ENCODE results near the gene APOC3.
"Not testable (repeated sequence)": the region's sequence is repeated elsewhere in the genome, so short reads cannot be mapped to it uniquely, and the experiment has no call there.

Gene APOC3

DNA sequence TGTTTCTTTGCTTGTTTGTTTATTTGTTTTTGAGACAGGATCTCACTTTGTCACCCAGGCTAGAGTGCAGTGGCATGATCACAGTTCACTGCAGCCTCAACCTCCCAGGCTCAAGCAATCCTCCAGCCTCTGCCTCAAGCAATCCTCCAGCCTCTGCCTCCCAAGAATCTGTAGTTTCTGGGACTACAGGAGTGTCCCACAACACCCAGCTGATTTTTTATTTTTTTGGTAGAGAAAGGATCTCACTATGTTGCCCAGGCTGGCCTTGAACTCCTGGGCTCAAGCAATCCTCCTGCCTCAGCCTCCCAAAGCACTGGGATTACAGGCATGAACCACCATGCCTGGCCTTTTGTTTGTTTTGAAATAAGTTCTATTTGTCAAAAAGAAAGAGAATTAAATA lies 28.0 kb upstream of the APOC3 start:
- in situ Hi-C loops (cut with HindIII; ENCODE audit: low sequenced_read_pairs), result not testable (repeated sequence)

DNA sequence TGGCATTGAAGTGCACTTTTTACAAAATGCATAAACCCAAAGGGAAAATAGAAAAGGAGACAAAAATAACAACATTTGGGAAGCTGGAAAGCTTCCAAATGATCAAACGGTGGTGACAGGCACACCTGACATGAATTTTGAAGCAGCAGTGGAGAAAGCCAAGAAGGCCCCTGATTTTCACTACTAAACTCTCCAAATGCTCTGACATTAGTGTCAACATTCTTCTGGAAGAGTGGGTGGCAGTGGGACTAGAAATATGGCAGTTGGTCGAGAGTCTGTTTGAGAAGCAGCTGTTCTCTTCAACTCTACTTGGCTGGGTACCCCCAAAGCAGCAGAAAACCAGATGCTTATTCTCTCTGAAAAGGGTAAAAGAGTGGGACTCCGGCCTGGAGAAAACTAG lies 25.7 kb upstream of the APOC3 start:
- in situ Hi-C loops (cut with HindIII; ENCODE audit: low sequenced_read_pairs), result no loop called here

DNA sequence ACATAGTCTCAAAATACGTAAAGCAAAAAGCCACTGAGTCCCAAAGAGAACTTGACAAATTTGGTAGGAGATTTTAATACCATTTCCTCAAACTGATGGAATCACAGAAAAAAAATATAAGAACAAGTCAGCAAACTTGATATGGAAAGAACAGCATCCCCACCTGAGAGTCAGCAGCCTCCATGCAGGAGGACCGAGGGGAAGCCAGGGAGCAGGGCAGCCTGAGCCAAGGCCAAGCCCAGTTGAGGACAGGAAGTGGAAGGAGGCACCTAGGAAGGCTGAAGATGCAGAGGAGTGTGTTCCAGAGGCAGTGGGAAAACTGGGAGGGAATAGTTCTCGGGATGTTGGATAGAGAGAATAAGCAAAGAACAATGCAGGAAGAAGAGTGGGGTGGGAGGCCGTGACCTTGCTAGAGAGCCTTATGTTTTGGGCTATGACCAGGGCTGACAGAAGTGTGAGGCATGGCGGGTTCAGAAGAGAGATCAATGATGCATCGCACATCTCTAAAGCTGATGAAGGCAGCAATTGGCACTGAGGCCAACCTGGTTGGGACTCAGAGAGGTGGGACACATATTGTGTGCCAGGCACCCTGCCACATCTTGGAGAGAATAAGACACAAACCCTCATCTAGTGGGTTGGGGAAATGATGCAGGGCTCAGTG lies 22.0 kb upstream of the APOC3 start:
- in situ Hi-C loops (cut with HindIII; ENCODE audit: low sequenced_read_pairs), result no loop called here

DNA sequence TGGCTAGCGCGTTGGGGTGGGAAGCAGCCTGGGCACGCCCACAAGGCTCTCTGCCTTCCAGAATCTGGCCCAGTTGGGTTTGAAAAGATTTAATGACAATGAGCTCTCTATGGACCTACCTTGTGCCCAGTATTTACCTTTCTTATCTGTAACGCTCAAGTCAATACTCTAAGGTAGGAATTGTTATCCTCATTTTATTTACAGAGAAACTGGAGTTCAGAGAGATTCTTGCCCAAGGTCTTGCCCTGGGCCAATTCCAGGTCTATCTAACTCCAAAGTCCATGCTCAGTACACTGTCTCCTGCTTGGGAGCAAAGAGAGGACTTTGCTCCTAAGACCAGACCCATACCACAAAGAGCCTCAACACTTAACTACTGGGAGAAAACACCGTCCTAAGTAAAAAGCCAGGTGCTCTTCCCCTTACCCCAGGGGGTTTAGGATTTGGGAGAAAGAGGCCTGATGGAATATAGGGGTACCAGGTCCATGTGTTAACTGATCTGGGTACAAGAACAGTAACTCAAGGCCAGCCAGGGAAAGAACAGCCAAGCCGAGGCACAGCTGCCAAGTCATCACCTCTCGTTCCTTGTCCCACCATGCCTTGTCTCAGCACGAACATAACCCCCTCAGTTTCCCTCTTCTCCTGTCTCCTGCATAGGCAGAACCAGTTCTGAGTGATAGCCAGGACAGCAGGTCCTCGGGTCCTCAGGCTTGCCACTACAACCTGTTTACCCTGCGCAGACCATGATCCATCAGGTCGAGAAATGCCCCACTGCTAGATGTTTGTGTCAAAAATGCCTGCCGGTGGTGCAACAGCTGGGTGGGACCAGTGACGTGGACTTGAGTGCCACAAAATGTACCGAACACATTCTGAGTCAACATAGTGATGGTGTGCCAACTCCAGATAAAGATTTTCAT lies 21.2 kb upstream of the APOC3 start:
- in situ Hi-C loops (cut with HindIII; ENCODE audit: low sequenced_read_pairs), result no loop called here

DNA sequence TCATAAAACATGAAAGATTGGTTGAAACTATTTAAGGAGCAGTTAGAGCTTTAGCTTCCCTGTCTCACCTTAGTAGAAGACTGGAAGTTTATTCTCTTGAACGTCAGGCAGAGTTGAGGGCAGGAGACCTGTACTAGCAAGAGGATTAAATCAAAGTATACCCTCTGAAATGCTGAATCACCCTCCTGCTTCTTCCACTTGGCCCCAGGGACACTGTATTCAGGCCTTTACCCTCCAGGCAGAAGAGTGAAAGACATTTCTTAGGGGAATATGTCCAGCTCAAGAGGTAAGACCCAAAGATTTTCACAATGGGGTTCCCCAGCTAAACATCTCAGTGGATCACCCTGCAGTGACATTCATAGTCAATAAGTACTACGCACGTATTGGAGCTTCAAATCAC lies 18.5 kb upstream of the APOC3 start:
- in situ Hi-C loops (cut with HindIII; ENCODE audit: low sequenced_read_pairs), result no loop called here

DNA sequence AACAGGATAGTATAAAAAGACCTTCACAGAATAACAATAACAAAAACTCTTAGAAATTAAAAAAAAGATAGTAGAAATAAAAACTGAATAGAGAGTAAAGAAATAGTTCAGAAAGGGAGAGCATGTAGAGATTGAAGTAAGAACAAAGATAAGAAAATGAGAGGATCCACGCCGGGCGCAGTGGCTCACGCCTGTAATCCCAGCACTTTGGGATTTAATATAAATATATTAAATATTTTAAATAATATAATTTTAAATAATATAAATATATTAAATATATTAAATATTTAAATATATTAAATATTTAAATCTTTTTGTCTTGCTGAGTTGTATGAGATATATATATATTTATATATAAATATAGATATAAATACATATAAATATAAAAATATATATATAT lies 17.6 kb upstream of the APOC3 start:
- in situ Hi-C loops (cut with HindIII; ENCODE audit: low sequenced_read_pairs), result no loop called here

DNA sequence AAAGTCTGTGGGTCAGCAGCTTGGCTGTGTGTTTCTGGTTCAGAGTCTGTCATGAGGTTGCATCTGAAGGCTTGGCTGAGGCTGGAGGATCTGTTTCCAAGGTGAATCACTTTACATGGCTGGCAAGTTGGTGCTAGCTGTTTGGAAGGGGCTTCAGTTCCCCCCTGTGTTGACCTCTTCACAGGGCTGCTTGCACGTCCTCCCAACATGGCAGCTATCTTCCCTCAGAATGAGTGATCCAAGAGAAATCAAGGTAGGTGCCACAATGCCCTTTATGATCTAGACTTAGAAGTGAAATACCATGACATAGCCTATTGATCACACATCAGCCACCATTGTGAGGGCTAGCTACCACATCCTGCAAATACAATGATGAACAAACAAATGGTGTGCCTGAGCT lies 16.5 kb upstream of the APOC3 start:
- in situ Hi-C loops (cut with HindIII; ENCODE audit: low sequenced_read_pairs), result no loop called here

DNA sequence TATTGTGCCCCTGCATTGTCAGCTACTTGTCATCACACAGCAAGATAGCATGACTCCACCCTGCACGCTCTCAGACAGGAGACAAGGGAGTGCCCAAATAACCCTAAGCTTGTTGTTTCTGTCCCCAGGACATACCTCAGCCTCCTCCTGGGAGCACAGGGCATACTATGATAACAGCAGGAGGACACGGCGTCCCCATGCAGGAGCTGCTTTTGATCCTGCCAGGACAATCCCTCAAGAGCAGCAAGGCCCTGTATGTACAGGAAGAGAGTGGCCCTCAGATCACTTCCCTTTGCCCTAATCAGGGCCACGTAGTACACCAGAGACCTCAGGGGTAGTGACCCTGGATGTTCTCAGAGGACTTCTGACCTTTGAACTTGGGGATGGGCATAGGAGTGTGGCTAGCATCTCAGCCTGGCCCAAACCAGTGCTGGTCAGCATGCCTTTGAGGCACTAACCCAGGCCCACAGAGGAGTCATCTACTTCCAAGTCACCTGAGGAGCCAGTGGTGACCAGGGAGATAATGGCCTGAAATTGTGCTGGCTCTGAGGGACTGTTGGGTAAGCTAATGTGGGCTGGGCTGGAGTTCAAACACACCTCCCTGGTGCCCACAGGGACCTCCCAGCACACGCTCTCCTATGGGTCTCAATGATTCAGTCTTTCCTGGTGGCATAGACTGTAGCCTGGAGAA lies 15.8 kb upstream of the APOC3 start:
- in situ Hi-C loops (cut with HindIII; ENCODE audit: low sequenced_read_pairs), result no loop called here

DNA sequence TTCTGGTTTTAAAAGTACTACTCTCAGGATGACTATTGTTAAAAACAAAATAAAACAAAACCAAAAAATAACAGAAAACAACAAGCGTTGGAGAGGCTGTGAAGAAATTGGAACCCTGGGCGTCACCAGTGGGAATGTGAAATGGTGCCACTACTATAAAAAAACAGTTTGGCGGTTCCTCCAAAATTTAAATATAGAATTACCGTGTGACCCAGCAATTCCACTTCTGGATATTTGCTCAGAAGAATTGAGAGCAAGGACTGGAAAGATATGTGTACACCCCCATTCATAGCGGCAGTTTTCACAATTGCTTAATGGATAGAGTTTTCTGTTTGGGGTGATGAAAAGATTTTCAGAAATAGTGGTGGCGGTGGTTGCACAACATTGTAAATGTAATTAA lies 15.2 kb upstream of the APOC3 start:
- in situ Hi-C loops (cut with HindIII; ENCODE audit: low sequenced_read_pairs), result no loop called here

DNA sequence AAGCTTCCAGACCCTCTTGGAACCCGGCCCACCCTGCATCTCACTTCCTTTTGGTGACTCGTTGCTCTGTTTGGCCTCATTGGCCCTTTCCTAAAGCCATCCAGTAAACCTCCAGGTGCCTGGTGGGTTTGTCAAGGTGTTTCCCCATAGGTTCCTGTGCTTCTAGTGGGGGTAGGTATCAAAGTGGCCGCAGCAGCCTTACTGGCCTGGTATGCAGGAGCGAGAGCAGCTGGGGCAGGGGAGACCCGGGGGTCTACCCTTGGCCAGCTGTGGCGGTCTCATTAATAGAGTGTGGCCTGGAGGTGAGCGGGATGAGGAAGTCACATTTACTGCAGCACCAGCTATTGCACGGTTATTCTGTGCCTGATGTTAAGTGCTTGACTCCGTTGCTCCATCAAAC lies 10.7 kb upstream of the APOC3 start:
- in situ Hi-C loops (cut with HindIII; ENCODE audit: low sequenced_read_pairs), result no loop called here

DNA sequence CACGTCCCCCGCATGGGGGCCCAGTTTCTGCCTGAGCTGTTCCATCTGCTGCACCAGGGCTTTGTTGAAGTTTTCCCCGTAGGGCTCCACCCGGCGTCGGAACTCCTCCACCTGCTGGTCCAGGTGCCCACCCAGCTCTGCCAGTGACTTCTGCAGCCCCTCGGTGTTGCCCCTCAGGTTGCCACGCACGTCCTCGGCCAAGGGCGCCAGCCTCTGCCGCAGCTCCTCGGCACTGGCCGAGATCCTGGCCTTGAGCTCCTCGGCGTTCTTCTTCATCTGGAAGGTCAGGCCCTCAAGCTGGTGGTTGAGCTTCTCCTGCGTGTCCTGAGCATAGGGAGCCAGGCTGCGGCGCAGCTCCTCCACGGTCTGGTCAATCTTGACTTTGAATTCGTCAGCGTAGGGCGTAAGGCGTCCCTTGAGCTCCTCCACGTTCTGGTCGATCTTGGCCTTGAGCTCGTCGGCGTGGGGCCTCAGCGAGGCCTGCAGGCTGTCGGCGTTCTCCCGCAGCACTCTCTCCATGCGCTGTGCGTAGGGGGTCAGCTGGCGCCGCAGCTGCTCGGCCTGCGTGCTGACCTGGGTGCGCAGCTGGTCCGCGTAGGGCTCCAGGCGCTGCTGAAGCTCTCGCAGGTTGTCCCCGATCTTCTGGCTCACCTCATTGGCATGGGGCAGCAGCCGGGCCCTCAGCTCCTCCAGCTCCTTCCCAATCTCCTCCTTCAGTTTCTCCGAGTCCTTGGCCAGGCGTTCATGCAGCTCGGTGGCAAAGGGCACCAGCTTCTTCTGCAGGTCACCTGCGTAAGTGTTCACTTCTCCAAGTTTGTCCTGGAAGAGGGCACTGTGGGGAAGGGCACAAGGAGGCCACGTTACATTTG lies 8.4 kb upstream of the APOC3 start:
- in situ Hi-C loops (cut with HindIII; ENCODE audit: low sequenced_read_pairs), result no loop called here

DNA sequence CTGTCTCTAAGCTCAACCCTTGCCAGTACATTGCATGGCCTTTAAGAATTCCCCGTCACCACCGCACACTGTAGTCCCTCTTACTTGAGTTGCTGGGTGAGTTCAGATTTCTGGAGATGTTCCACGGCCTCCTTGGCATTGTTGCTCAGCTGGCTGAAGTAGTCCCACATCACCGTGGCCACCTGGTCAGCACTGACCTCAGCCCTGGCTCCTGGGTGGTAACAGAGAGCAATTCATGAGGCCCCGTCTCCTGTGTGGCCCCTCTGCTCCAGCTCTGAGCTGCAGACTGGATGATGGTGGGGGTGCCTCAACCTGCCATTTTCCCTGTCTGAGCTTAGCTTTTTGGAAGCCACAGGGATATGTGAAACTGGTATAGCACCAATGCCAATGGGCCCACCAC lies 7.1 kb upstream of the APOC3 start:
- in situ Hi-C loops (cut with HindIII; ENCODE audit: low sequenced_read_pairs), result no loop called here

DNA sequence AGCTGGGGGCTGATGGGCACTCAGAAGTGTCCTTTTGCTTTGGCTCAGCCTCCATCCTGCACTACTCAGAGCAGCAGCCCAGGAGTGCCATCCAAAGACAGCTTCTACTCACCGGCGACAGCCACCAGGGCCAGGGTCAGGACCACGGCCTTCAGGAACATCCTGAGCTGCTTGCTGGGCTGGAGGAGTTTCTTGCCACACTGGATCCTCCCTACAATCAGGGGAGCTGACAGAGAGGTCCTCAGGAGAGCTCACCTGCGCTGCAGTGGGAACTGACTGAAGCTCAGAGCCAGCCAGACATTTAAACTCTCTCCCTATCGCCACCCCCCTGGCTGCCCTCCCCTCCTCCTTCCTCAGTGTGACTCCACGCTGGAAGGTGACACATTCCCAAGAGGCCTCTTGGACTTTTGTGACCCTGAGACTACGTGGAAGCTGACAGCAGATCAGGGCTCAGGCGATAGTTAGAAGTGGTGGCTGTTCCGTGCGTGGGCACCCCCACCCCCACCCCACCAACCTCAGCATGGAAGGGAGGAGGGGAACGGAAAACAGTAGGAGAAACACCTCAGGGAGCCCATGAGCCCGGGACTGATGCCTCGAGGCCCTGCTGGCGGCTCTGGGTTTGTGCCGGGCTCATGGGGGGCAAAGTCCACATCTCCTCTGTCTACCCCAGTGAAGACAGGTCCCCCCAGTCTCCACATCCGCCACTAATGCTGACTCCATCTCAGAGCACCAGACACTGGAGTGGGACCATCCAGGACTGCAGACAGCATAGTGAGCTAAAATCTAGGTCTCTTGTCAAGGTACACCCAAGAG lies 6.5 kb upstream of the APOC3 start, which contains the start of gene APOA4:
Gene APOA4 (minus strand): TSS at position 274 of the 813 bp plus-strand sequence. CDS start 113 bp downstream, at position 161.
- in situ Hi-C loops (cut with HindIII; ENCODE audit: low sequenced_read_pairs), result no loop called here

DNA sequence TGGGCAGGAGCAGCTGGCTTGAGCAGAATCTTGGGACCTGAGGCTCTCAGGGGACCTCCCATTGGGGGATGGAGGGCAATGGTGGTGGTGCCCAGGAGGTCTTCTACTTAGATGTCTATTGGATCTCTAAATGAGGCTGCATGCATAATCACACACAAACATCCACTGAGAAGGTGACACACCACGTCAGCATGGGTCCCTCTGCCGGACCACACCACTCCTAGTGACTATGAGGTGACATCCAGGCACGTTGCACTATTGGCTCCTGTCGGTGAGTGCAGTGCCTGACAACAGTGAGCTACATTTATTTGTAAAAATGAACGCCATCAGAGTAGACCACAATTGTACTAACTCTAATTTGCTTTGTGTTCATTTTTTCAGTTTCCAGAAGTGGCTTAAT lies 4.3 kb upstream of the APOC3 start:
- in situ Hi-C loops (cut with HindIII; ENCODE audit: low sequenced_read_pairs), result no loop called here

DNA sequence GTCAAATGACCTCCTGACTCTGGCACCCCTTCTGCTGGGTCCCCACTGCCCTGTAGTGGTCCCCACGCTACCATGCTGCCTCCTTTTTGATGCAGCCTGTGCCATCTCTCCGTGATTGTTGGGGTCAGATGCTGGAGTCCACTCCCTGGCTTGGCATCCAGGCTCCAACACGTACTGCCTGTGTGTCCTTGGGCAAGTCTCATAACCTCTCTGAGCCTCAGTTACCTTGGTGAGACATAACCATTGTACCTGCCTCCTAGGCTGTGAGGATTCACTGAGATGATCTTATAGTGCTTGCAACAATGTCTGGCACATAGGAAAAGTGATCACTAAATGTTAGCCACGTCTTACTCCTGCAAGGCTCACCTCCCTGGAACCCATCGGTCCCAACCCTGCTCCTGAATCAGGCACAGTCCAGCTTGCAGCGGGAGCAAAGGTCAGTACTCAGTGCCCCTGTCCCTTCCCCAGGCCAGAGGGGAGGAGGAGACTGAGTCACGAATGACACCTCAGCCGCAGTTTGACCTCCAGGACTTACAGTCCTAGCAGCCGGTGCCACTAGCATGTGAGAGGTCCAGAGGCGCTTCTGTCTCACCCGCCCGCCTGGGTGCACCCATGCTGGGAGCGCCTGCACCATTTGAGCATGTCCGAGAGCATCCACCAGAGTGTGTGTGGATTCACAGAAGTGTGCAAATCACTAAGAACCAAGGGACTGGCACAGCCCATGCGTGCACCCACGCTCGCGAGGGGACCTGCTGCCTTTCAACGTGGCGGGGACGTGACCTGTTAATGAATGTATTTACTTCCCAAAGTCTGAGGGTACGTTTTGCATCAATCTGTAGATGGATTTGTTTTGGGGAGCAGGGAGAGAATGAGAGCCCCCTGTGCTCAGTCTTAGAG lies 3.6 kb upstream of the APOC3 start:
- in situ Hi-C loops (cut with HindIII; ENCODE audit: low sequenced_read_pairs), result no loop called here

DNA sequence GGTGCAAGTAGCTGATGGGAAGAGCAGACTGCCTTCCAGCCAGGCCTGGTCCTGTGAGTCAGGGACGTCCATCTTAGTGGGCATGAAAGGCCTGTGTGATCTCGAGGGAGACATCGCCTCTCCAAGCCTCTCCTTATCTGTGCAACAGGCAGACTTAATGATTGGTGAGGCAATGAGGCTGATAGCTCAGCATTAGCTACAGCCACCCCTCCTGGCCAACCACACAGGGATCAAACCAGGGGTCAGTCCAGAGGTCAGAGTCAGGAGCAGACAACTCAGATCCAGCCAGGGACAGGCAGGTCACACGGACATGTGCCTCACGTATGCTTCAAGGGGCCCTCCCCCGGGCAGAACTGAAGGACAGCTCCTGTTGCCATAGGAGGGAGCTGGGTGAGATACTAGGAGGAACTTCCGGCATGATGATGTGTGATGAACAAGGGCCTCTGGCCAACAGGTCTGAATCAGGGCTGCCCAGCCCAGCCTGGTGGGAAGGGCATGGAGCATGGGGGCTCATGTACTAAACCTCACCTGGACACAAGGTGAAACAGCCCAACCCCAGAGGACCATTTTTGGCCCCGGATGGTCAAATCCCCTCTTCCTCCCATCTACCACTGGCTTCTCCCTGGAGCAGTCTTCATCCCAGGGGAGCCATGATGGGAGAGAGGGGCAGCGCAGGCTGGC lies 2.8 kb upstream of the APOC3 start:
- in situ Hi-C loops (cut with HindIII; ENCODE audit: low sequenced_read_pairs), result no loop called here

DNA sequence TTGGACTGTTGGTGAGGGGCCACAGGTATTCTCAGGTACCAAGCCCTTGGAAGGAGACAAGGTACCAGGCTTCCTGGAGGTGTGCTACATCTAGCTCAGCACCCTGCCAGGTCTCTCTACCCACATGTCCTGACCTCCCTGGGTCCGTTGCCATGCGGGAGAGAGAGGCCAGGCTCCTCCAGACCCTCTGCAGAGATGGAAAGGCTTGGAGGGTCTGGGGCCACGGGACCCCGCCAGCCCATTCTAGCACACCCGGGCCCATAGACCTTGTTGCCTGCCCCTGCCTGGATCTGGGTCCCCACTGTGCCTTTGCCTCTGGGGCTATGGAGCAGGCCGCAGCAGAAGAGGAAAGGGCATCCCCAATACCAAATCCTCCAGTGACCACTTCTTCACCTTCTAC lies 2.2 kb upstream of the APOC3 start:
- in situ Hi-C loops (cut with HindIII; ENCODE audit: low sequenced_read_pairs), result no loop called here
